NB4 (cell line): Measurements from ENCODE around the gene APOL4.

Source experiments
- CTCF ChIP-seq: IDR thresholded peaks from one replicate; pipeline ENCODE4 v1.5.1; 2012; ENCODE audit warnings: low read depth, low read length
- MYC ChIP-seq: IDR thresholded peaks from 2 replicates; pipeline ENCODE4 v1.6.1; 2011; ENCODE audit warnings: low read depth, low read length
- POLR2A ChIP-seq: IDR thresholded peaks from 2 replicates; pipeline ENCODE4 v1.6.1; 2011; ENCODE audit warnings: mild to moderate bottlenecking; ENCODE audit not compliant: insufficient read length; ENCODE audit errors: extremely low read depth
- TF ChIP-seq, protein P1 (sequence below): IDR thresholded peaks from 2 replicates; pipeline ENCODE4 v1.6.1; 2011; ENCODE audit warnings: low read depth, low read length

GRCh38 chr22:36166518-36167220, 34.9 kb downstream of the APOL4 start:
- TF ChIP-seq CTCF (no peak), POLR2A (no peak), MYC (no peak)
- TF ChIP-seq, protein P1, sequence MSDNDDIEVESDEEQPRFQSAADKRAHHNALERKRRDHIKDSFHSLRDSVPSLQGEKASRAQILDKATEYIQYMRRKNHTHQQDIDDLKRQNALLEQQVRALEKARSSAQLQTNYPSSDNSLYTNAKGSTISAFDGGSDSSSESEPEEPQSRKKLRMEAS, result no peak
